Heart left ventricle (tissue), 16 donors: ENCODE results near the gene ERLEC1. TPM values are rescaled to one million over a fixed set of nuclear protein-coding genes. Genes with fewer than 3 reads are reported as not detected.

ENCODE experiments used
- ATAC-seq, 4 donors: fragments of 200-7000 bp; cut with Tn5 transposase; one replicate each; pipeline ENCODE4 v1.9.1; 2020 to 2022; ENCODE audit warnings: moderate library complexity in 4 of 4, mild to moderate bottlenecking in 3 of 4, moderate number of reproducible peaks in 1 of 4
- DNase-seq, 5 donors: peaks; one replicate each; pipeline ENCODE4 v3.0.0-alpha.2; 2020
- H3K27ac ChIP-seq, 12 donors: fragments of 200-600 bp; sonication (generic) in 4 of 12; one replicate each; pipeline versions ENCODE4 v1.5.0 to v1.8.0; 2016 to 2022; ENCODE audit warnings: mild to moderate bottlenecking in 2 of 12
- H3K27me3 ChIP-seq, 9 donors: fragments of 200-600 bp; sonication (generic) in 2 of 9; one replicate each; pipeline versions ENCODE4 v1.5.1 to v1.8.0; 2016 to 2022; ENCODE audit warnings: mild to moderate bottlenecking in 3 of 9
- H3K36me3 ChIP-seq, 9 donors: fragments of 200-600 bp; sonication (generic) in 2 of 9; one replicate each; pipeline versions ENCODE4 v1.5.0 to v1.8.0; 2018 to 2022; ENCODE audit warnings: mild to moderate bottlenecking in 2 of 9
- H3K4me1 ChIP-seq, 12 donors: fragments of 200-600 bp; sonication (generic) in 4 of 12; one replicate each; pipeline versions ENCODE4 v1.5.0 to v1.8.0; 2016 to 2022; ENCODE audit warnings: mild to moderate bottlenecking in 3 of 12
- H3K4me3 ChIP-seq, 12 donors: fragments of 200-600 bp; sonication (generic) in 4 of 12; one replicate each; pipeline versions ENCODE4 v1.5.0 to v1.8.0; 2017 to 2022; ENCODE audit warnings: mild to moderate bottlenecking in 9 of 12, moderate library complexity in 4 of 12
- H3K9me3 ChIP-seq, 12 donors: fragments of 200-600 bp; sonication (generic) in 4 of 12; one replicate each; pipeline versions ENCODE4 v1.5.0 to v1.8.0; 2016 to 2022; ENCODE audit warnings: mild to moderate bottlenecking in 1 of 12
- POLR2A ChIP-seq, 2 donors: fragments of 450-650 bp; IDR thresholded peaks; one replicate each; pipeline ENCODE4 v1.6.1; 2017; ENCODE audit warnings: antibody characterized with exemption in 2 of 2, mild to moderate bottlenecking in 2 of 2, moderate library complexity in 2 of 2
- WGBS, 4 donors: extraction: QIAGEN DNeasy Blood & Tissue Kit in 2 of 4; methylation state at CpG; one replicate each; pipeline versions ENCODE4 v1.1.5 to v1.1.7; 2013 to 2018; 5-methylcytosine and 5-hydroxymethylcytosine counted together
- intact Hi-C, 10 donors: fragments of 100-400 bp; cut with DNase I; formaldehyde crosslinking; loops; one replicate each; pipeline versions ENCODE4 v1.11.1 to v1.14.2; 2022
- polyA plus RNA-seq, 2 donors: library from polyadenylated mRNA; stranded (reverse); fragments of 200-250 nt; gene quantifications; one replicate each; pipeline ENCODE4 v1.2.3, GENCODE V29; 2013
- total RNA-seq, 9 donors: library from RNA; depleted of rRNA in 2 of 9; stranded (reverse); fragments of >200 nt in 2 of 9; fragmentation: NEBNext Ultra II Directional in 3 of 9; extraction: Animal tissue kit (Norgen Biotek cat#: 25700) in 3 of 9; gene quantifications; one replicate each; pipeline versions ENCODE4 v1.1.0 to v1.2.4, GENCODE V29; 2016 to 2023
- TF ChIP-seq, protein P1 (sequence below), 12 donors: fragments of 200-600 bp; sonication (generic) in 4 of 12; IDR thresholded peaks; one replicate each; pipeline versions ENCODE4 v1.5.0 to v1.8.0; 2018 to 2022; ENCODE audit warnings: antibody characterized with exemption in 12 of 12, mild to moderate bottlenecking in 5 of 12
- donor health status: ischemic (EF 13 %, LVEDD 7.1; RV severe dilation, severe dysfunction).
- donor health status: healthy with polysubstance abuse.
- donor health status: DM: no; HTN: yes; CAD: no.
- donor health status: DM: no; HTN: no; CAD: no.
- donor health status: ischemic (EF 25% LVEDD 6.9; RV normal size, moderate dysfunction).
- donor health status: ischemic (EF 25% LVEDD 5.7; RV mildly dilated, moderate dysfunction).
- donor health status: healthy.
- donor health status: DM: yes; HTN: yes; CAD: no.
- donor health status: ischemic (EF 35%, LVEDD 5.7; RV mildly dilated, moderate dysfunction).
- donor health status: nonischemic (EF 11% LVEDD 7.7; RV severe dilation, severe dysfunction).
- donor health status: DM: yes; HTN: yes; CAD: no.
- donor health status: PGD.
- donor health status: ischemic (EF 29% LVEDD 5.4; RV normal size, mild dysfunction).
- donor health status: nonischemic (EF 23%, LVEDD 6.1; RV moderate dilation, normal function).

The ERLEC1 gene
- total and polyA plus RNA-seq, 11 donors, result 14.6 to 63.6 (median 42.7) TPM

DNA sequence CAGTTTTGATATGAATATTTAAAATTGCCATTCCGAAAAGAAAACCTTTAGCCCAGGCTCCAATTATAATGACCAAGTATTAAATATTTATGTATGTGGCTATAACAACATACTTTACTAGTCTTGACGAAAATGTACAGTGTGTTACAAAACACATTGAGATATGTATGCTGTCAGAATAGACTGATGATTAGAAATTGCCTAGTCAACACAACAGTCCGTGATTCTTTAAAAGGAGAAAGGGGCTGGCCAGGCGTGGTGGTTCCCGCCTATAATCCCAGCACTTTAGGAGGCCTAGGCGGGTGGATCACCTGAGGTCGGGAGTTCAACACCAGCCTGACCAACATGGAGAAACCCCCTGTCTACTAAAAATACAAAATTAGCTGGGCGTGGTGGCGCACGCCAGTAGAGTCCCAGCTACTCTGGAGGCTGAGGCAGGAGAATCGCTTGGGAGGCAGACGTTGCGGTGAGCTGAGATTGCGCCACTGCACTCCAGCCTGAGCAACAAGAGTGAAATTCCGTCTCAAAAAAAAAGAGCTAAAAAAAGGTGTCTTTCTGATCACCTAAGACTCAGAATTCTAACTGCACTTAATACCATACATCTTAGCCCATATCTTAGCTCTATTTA lies 17.4 kb upstream of the ERLEC1 start:
- intact Hi-C loops, result no loop called here
- H3K27me3 ChIP-seq, result no peaks in the 10 kb centered on the region
- WGBS, 4 donors, result 89 to 98% (median 94%) methylated on average over 15 of the region's 15 CpGs
- H3K4me1 ChIP-seq, result peaks cover 0 to 18% (median 7%) of the 10 kb centered on the region in 12 donors
- H3K27ac ChIP-seq, result no peak overlapping the region
- DNase-seq, result no peak
- no peak overlapping the region for H3K4me3 ChIP-seq
- no peak for ATAC-seq
- no peaks in the 10 kb centered on the region for H3K9me3 ChIP-seq
- peaks cover 0 to 16% (median 2%) of the 10 kb centered on the region in 9 donors for H3K36me3 ChIP-seq
- TF ChIP-seq POLR2A (IDR thresholded peaks at IDR 0.05), result no peak
- TF ChIP-seq, protein P1, sequence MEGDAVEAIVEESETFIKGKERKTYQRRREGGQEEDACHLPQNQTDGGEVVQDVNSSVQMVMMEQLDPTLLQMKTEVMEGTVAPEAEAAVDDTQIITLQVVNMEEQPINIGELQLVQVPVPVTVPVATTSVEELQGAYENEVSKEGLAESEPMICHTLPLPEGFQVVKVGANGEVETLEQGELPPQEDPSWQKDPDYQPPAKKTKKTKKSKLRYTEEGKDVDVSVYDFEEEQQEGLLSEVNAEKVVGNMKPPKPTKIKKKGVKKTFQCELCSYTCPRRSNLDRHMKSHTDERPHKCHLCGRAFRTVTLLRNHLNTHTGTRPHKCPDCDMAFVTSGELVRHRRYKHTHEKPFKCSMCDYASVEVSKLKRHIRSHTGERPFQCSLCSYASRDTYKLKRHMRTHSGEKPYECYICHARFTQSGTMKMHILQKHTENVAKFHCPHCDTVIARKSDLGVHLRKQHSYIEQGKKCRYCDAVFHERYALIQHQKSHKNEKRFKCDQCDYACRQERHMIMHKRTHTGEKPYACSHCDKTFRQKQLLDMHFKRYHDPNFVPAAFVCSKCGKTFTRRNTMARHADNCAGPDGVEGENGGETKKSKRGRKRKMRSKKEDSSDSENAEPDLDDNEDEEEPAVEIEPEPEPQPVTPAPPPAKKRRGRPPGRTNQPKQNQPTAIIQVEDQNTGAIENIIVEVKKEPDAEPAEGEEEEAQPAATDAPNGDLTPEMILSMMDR (IDR thresholded peaks at IDR 0.05), result no peak

DNA sequence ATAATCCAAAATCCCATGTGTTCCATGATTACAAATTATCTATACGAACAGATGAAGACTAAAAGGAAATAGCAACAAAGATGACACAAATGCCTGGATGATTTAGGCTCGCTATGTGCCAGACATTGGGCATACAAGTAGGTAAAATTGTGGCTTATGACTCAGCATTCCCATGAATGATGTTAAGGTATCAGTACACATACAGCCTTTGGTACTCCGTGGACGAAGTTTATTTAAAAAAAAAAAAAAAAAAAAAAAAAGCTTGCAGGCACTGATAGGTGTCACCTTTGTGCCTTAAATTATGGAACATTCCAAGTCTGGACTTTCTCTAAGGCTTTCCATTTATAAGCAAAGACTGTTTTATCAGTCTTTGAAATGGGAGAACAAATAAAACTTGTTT lies 16.6 kb upstream of the ERLEC1 start:
- Histone ChIP-seq H3K4me3 (no peak overlapping the region), H3K4me1 (peaks cover 0 to 18% (median 7%) of the 10 kb centered on the region in 12 donors), H3K27me3 (no peaks in the 10 kb centered on the region), H3K27ac (no peak overlapping the region), H3K36me3 (peaks cover 0 to 9% (median 0%) of the 10 kb centered on the region in 9 donors), H3K9me3 (no peaks in the 10 kb centered on the region)
- DNase-seq, result no peak
- TF ChIP-seq POLR2A (IDR thresholded peaks at IDR 0.05), result no peak
- TF ChIP-seq, protein P1 (IDR thresholded peaks at IDR 0.05), result no peak
- ATAC-seq, result no peak
- intact Hi-C loops, result no loop called here
- WGBS, 4 donors, result 80 to 91% (median 86%) methylated on average over 4 of the region's 4 CpGs

DNA sequence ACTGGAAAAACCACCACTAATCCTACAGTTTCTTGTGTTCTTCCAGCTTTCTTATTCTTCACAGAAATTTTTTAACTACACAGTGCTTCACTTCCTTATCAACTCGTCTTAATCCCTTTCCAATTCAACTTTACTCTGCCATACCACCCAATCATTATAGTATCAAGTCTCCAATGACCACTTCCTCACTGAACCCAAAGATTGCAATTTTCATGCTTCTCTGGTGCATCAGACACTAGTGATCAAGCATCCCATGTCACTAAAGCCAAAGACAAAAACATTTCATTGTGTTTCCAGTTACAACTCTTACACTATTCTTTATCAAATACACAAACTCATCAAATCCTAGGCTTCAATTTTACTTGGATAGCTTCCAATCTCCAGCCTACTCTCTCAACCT lies 9.7 kb upstream of the ERLEC1 start:
- no peaks in the 10 kb centered on the region for H3K27me3 ChIP-seq
- WGBS, 4 donors, result 56 to 66% (median 62%) methylated on average over 1 of the region's 1 CpG
- TF ChIP-seq, protein P1 (IDR thresholded peaks at IDR 0.05), result no peak
- no peak for TF ChIP-seq POLR2A (IDR thresholded peaks at IDR 0.05)

DNA sequence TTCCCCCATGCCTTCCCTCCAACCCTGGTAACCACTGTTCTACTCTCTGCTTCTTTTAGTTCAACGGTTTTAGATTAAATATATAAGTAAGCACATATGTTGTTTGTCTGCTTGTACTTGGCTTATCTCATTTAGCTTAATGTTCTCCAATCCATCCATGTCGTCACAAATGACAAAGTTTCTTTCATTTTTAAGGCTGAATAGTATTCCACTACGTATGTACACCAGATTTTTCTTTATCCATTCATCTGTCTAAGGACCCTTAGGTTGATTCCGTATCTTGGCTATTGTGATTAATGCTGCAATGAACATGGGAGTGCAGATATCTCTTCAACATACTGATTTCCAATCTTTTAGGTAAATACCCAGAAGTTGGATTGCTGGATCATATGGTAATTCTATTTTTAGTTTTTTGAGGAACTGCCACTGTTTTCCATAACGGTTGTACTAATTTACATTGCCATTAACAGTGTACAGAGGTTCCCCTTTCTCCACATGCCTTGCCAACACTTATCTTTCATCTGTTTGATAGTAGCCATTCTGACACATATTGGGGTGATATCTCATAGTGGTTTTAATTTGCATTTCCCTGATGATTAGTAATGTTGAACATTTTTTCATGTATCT lies 8.2 kb upstream of the ERLEC1 start:
- Histone ChIP-seq H3K27me3 (no peaks in the 10 kb centered on the region), H3K9me3 (no peaks in the 10 kb centered on the region), H3K36me3 (peaks cover 0 to 28% (median 3%) of the 10 kb centered on the region in 9 donors), H3K27ac (no peak overlapping the region), H3K4me3 (no peak overlapping the region), H3K4me1 (peaks cover 0 to 4% (median 0%) of the 10 kb centered on the region in 12 donors)
- 75 to 87% (median 85%) methylated on average over 5 of the region's 5 CpGs for WGBS, 4 donors
- DNase-seq (no peak), ATAC-seq (no peak)
- intact Hi-C loops, result no loop called here
- TF ChIP-seq, protein P1 (IDR thresholded peaks at IDR 0.05), result no peak
- no peak for TF ChIP-seq POLR2A (IDR thresholded peaks at IDR 0.05)

More for the DNA sequence above, 9.7 kb upstream of the ERLEC1 start:
- Histone ChIP-seq H3K27ac (no peak overlapping the region), H3K9me3 (no peaks in the 10 kb centered on the region), H3K4me1 (no peaks in the 10 kb centered on the region), H3K4me3 (no peak overlapping the region), H3K36me3 (peaks cover 0 to 28% (median 3%) of the 10 kb centered on the region in 9 donors)
- ATAC-seq (no peak), DNase-seq (no peak)
- intact Hi-C loops, result no loop called here
